A549 (cell line): ENCODE results near the gene BCAT1.

ENCODE experiments used
- EP300 ChIP-seq, 2 experiments: fragments of >200 bp; sonication (Bioruptor Twin); formaldehyde crosslinking; IDR thresholded peaks; 2 replicates in 1 of 2; 3 replicates in 1 of 2; pipeline ENCODE4 v1.6.1; 2016 to 2017
- NFE2L2 ChIP-seq: fragments of 150-350 bp; conservative IDR thresholded peaks from 2 replicates; pipeline ENCODE4 v1.6.1; 2014; ENCODE audit warnings: low read length
- POLR2A ChIP-seq: IDR thresholded peaks from 2 replicates; pipeline ENCODE4 v1.6.1; 2012; ENCODE audit warnings: mild to moderate bottlenecking, low read length
- RFX5 ChIP-seq: fragments of 450-650 bp; IDR thresholded peaks from 2 replicates; pipeline ENCODE4 v1.7.1; 2014; ENCODE audit warnings: antibody characterized with exemption, mild to moderate bottlenecking, moderate library complexity
- SREBF2 ChIP-seq: fragments of 450-650 bp; IDR thresholded peaks from 2 replicates; pipeline ENCODE4 v1.6.1; 2014; ENCODE audit warnings: mild to moderate bottlenecking, moderate library complexity
- TP53 ChIP-seq: fragments of 250-450 bp; sonication (Bioruptor Pico); IDR thresholded peaks from 2 replicates; pipeline ENCODE4 v1.5.0; 2021; ENCODE audit warnings: mild to moderate bottlenecking, moderate library complexity
- TF ChIP-seq, protein P1 (sequence below): IDR thresholded peaks from 2 replicates; pipeline ENCODE4 v1.6.1; 2012
- TF ChIP-seq, protein P2 (sequence below): fragments of >200 bp; sonication (Bioruptor Twin); formaldehyde crosslinking; IDR thresholded peaks from 3 replicates; pipeline ENCODE4 v1.5.1; 2016
- TF ChIP-seq, protein P3 (sequence below): fragments of 200-600 bp; sonication (generic); IDR thresholded peaks from 2 replicates; pipeline ENCODE4 v1.6.1; 2016; ENCODE audit warnings: antibody characterized with exemption, mild to moderate bottlenecking, moderate library complexity
- TF ChIP-seq, protein P4 (sequence below): IDR thresholded peaks from 2 replicates; pipeline ENCODE4 v1.6.1; 2012

DNA sequence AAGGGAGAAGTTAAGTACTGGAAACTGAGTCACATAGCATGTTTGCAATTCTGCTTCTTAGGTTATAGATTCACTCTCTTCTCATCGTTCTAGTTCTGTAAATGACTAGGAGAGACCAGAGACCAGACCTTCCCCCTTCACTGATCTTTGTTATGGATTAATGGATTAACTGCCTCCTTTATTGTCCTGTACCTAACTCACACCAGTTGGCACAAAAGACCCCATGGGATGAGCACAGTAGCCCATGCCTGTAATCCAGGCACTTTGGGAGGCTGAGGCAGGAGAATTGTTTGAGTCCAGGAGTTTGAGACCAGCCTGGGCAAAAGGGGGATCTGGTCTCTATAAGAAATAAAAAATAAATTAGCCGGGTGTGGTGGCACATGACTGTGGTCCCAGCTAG lies 20.8 kb downstream of the BCAT1 start:
- TF ChIP-seq POLR2A: no peak
- TF ChIP-seq, protein P1, sequence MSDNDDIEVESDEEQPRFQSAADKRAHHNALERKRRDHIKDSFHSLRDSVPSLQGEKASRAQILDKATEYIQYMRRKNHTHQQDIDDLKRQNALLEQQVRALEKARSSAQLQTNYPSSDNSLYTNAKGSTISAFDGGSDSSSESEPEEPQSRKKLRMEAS: no peak
- TF ChIP-seq RFX5: no peak
- no peak for TF ChIP-seq TP53 (CRISPR knock-in tag)
- TF ChIP-seq, protein P2, sequence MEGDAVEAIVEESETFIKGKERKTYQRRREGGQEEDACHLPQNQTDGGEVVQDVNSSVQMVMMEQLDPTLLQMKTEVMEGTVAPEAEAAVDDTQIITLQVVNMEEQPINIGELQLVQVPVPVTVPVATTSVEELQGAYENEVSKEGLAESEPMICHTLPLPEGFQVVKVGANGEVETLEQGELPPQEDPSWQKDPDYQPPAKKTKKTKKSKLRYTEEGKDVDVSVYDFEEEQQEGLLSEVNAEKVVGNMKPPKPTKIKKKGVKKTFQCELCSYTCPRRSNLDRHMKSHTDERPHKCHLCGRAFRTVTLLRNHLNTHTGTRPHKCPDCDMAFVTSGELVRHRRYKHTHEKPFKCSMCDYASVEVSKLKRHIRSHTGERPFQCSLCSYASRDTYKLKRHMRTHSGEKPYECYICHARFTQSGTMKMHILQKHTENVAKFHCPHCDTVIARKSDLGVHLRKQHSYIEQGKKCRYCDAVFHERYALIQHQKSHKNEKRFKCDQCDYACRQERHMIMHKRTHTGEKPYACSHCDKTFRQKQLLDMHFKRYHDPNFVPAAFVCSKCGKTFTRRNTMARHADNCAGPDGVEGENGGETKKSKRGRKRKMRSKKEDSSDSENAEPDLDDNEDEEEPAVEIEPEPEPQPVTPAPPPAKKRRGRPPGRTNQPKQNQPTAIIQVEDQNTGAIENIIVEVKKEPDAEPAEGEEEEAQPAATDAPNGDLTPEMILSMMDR: no peak
- TF ChIP-seq, protein P3, sequence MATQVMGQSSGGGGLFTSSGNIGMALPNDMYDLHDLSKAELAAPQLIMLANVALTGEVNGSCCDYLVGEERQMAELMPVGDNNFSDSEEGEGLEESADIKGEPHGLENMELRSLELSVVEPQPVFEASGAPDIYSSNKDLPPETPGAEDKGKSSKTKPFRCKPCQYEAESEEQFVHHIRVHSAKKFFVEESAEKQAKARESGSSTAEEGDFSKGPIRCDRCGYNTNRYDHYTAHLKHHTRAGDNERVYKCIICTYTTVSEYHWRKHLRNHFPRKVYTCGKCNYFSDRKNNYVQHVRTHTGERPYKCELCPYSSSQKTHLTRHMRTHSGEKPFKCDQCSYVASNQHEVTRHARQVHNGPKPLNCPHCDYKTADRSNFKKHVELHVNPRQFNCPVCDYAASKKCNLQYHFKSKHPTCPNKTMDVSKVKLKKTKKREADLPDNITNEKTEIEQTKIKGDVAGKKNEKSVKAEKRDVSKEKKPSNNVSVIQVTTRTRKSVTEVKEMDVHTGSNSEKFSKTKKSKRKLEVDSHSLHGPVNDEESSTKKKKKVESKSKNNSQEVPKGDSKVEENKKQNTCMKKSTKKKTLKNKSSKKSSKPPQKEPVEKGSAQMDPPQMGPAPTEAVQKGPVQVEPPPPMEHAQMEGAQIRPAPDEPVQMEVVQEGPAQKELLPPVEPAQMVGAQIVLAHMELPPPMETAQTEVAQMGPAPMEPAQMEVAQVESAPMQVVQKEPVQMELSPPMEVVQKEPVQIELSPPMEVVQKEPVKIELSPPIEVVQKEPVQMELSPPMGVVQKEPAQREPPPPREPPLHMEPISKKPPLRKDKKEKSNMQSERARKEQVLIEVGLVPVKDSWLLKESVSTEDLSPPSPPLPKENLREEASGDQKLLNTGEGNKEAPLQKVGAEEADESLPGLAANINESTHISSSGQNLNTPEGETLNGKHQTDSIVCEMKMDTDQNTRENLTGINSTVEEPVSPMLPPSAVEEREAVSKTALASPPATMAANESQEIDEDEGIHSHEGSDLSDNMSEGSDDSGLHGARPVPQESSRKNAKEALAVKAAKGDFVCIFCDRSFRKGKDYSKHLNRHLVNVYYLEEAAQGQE: no peak
- no peak for TF ChIP-seq SREBF2
- no peak for TF ChIP-seq EP300 (IDR thresholded peaks at IDR 0.05)
- TF ChIP-seq NFE2L2: no peak
- TF ChIP-seq, protein P4, sequence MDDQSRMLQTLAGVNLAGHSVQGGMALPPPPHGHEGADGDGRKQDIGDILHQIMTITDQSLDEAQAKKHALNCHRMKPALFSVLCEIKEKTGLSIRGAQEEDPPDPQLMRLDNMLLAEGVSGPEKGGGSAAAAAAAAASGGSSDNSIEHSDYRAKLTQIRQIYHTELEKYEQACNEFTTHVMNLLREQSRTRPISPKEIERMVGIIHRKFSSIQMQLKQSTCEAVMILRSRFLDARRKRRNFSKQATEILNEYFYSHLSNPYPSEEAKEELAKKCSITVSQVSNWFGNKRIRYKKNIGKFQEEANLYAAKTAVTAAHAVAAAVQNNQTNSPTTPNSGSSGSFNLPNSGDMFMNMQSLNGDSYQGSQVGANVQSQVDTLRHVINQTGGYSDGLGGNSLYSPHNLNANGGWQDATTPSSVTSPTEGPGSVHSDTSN: no peak
